NCI-H2227 (cell line): ENCODE measurements around the gene PEAR1.
"Not testable (repeated sequence)": the region's sequence is repeated elsewhere in the genome, so short reads cannot be mapped to it uniquely, and the experiment has no call there.

Experiments
- DNase-seq: peaks from one replicate; lab custom pipeline; 2025; ENCODE audit not compliant: unreplicated experiment; lab: John Stamatoyannopoulos, UW

The PEAR1 gene

GRCh38 chr1:156914440-156914856 is 20.9 kb downstream of the PEAR1 start:
- peak; percentile 11 for DNase-seq

GRCh38 chr1:156920233-156921052 is 26.9 kb downstream of the PEAR1 start, which contains the start of gene LRRC71:
Gene LRRC71 (plus strand): TSS chr1:156920632. CDS start chr1:156920804, 172 bp downstream.
- DNase-seq = no peak

GRCh38 chr1:156921053-156921529 is 27.6 kb downstream of the PEAR1 start:
- DNase-seq = no peak

GRCh38 chr1:156922986-156923669 is 29.6 kb downstream of the PEAR1 start:
- DNase-seq = no peak

- DNase-seq = no peak
Observed at GRCh38 chr1:156923670-156924477, 30.4 kb downstream of the PEAR1 start.

DNA sequence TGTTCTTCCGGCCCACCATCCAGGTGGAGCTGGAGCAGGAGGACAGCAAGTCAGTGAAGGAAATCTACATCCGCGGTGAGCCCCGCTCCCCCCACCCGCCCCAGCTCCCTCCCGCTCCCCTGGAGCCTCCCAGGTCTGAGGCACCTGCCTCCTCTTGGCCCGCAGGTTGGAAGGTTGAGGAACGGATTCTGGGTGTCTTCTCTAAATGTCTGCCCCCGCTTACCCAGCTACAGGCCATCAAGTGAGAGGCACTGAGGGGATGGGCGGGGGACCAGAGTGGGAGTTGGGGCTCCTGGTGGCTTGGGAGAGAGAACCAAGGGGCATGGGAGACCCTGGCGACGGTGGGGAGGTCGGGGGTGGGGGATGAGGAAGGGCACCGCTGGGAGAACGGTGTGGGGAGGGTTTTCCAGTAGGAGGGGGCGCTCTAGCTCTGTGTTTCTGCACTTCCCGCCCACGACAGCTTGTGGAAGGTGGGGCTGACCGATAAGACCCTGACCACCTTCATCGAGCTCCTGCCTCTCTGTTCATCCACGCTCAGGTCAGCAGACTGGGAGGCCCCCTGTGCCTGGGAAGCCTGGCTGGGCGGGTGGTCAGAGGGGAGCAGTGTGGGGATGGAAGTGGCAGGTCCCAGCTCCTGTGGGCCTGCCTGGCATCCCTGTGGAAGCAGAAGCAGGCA is 31.1 kb downstream of the PEAR1 start:
- no peak for DNase-seq

DNA sequence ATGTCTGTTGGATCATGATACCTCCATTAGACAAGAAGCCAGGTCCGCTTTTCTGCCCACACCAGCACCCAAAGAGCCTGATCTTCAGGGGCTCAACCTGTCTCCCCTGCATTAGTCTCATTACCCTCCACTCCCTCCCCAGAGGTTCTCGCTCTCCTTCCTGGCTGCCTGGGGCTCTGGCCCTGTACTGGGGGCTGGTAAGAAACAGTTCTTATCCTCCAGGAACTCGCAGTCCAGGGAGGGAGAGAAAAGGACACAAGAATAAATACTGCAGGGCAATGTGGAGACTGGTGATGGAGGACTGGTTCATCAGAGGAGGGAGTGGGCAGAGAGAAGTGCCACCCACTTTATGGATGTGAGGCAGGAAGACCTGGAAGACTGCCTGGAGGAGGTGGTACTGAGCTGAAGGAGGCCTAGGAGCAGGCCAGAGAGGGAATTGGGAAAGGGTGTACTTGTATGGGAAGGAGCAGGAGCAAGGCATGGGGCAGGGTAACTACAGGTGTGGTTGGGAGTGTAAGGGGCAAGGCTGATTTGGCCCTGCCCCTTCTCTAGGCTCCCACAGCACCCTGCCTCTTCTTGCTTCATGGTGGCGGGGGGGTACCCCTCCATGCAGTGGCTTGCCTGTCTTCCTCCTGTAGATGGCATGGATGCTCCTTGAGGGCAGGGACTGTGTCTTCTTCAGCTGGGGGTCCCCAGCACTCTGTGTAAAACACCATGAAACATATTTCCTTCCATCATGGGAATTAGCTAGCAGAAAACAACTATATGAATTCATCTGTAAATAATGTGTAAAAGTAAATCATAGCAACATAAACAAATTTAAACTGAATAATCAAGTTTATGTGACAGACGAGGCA is 31.9 kb downstream of the PEAR1 start:
- no peak for DNase-seq

GRCh38 chr1:156926175-156926574 is 32.7 kb downstream of the PEAR1 start:
- peak; percentile 49 for DNase-seq

DNA sequence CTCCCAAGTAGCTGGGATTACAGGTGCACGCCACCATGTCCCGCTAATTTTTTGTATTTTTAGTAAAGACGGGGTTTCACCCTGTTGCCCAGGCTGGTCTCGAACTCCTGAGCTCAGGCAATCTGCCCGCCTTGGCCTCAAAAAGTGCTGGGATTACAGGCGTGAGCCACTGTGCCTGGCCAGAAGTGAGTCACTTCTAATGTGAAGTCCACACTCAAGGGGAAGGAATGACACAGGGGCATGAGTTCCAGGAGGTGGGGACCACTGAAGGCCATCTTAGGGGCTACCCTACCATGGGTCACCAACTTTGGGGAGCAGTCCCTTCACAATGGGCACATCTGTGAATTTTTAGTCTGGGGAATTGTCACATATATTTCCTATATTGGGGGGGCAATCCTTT is 33.2 kb downstream of the PEAR1 start:
- not testable (repeated sequence) for DNase-seq

GRCh38 chr1:156927215-156928042 is 33.9 kb downstream of the PEAR1 start:
- DNase-seq = peak; percentile 92

- DNase-seq = no peak
Observed at GRCh38 chr1:156928043-156928602, 34.6 kb downstream of the PEAR1 start.

DNA sequence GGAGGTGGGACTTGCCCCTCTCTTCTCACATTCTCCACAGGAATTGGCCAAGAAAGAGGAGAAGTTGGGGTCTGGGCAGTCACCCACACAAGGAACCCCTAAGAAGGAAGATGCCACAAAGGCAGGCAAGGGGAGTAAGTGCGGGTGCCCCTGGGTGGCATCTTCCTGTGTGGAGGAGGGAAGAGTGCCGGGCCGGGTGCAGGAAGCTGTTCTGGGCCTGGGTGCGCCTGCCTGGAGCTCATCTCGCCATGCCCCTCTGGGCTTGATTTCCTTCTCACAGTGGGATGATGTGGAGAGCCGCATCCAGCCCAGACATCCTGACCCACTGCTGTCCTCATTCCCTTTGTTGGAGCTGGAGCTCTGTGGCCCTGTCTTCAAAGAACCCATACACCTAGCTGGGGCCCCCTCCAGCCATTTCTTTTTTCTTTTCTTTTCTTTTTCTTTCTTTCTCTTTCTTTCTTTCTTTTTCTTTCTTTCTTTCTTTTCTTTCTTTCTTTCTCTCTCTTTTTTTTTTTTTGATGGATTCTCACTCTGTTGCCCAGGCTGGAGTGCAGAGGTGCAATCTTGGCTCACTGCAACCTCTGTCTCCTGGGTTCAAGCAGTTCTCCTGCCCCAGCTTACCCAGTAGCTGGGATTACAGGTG is 36.2 kb downstream of the PEAR1 start:
- DNase-seq = no peak

DNA sequence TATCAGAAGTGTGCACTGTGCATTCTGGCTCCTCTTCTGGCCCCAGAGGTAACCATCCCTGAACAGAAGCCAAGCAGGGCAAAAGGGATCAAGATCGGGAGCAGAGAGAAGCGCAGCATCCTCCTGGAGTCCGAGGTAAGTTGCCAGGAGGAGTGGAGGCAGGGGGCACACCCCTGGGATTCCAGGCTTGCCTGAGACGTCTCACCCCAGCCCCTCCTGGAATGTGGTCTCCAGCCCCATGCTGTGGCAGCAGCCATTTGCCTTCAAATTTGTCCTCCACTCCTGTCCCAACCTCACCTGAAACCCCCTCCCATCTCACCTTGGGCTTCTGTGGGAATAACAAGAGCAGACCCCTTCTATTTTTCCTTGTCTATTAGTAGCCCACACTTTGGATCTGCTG is 37.0 kb downstream of the PEAR1 start:
- no peak for DNase-seq

- no peak for DNase-seq
Observed at GRCh38 chr1:156931211-156931952, 37.9 kb downstream of the PEAR1 start.

- no peak for DNase-seq
Observed at GRCh38 chr1:156931974-156932710, 38.6 kb downstream of the PEAR1 start.

GRCh38 chr1:156933136-156933535 is 39.6 kb downstream of the PEAR1 start:
- DNase-seq = no peak
